ENCODE measurements around the gene RBM39.
"Not testable (repeated sequence)": the region's sequence is repeated elsewhere in the genome, so short reads cannot be mapped to it uniquely, and the experiment has no call there.

Gene RBM39

DNA sequence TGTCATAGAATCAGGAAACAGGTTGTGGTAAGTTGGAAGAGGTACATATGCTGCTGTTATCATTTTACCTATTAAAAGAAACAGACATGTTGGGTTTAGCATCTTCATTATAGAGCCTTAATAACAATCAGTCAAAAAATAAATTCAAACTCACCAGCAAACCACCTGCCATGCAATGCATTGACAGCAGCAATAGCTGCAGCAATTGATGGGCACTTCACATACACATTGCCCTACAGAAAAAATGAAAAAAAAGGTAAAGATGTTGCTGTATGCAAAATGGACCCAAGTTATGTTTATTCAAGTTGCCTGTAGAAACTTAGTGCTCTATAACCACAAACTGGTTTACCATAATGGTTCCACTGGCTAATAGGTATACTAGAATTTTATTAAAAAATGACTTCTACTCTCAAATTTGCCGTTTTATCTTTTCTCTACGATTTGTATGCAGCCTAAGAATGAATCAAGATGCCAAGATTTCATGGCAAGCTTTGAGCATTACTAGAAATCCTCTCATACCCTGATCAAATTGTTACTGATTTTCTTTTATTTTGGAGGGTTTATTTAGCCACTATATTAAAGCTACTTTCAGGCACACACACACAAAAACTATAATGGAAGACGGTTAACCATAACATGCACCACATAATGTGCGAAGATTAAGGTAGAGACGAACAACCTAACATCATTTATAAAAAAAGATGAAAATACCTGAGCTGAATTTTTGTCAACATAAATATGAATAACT is 37.4 kb downstream of the RBM39 start:
- DNase-seq: no peak

DNA sequence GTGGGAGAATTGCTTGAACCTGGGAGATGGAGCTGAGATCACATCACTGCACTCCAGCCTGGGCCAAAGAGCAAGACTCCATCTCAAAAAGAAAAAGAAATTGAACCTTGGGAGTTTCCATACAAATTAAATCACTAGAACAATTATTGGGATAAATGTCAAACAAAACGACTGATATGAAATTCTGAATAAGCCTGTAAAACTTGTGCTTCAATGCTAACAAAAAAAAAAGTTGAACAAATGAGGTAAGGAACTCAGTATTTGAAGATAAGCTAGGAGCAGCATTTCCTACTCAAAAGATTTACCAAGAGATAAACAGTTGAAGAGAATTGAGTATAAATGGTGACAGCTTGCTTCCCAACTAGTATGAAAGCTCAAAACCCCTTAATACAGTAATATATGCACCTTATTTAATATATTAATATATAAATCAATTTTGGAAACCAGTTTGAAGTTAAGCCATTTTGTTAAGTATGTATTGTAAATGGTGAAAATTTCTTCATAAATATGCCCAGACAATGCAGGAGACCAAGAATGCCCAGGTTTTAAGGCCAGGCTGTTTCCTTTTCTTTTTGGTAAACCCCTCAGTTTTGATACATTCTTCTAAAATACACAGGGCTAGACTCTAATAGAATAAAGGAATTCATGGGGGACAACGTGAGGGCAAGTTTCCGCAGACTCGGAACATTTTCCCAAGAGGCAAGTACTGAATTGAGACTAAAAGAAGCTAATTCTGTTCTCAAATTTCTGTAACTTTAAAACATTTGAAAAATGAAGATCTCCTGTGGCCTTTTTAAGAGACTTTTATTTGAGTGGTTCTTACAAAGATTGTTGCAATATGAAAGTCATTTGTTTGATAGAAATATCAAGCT is 39.0 kb downstream of the RBM39 start:
- no peak for DNase-seq

DNA sequence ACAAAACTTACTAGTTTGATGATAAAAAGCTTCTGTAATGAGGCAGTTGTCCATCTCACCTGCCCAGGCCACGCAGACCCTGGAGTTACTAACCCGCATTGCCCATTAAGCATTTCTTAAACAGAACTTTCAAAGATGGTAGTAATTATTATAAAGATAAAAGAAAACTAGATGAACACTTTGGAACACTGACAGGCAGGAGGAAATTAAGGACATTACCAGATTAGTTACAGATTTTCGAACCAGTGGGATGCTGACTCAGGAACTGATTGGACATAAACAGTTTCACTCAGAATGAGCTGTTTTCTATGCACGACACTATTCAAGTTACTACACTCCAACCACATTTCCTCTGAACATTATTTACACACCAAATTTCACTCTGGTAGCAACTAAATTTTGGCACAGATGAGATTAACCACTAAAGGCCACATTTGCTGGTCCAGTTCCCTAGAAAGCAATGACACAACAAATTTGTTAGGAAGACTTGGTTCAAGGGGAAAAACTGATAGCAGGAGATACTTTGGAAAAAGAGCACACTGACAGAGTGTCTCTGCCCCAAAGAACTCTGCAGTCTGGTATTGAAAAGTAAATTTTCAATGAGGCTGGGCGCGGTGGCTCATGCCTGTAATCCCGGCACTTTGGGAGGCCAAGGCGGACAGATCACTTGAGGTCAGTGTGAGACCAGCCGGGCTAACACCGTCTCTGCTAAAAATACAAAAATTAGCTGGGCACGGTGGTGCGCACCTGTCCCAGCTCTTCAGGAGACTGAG is 39.8 kb downstream of the RBM39 start:
- no peak for DNase-seq

DNA sequence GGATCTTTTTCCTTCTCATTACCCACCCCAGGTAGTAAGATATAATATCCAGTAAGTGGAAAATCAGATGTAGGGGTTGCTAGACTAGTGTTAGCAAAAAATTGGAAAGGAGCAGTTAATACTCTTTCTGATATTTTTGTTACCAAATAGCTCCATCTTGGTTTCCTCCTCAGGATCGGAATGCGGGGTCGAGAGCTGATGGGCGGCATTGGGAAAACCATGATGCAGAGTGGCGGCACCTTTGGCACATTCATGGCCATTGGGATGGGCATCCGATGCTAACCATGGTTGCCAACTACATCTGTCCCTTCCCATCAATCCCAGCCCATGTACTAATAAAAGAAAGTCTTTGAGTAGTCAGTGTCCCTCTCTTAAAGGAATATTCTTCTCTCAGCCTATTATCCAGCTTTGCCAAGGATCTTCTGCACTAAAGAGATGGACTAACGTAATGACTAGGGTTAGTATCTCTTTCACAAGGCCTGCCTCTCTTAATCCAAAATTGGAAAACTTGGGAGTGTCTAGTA is 41.4 kb downstream of the RBM39 start:
- DNase-seq: no peak

DNA sequence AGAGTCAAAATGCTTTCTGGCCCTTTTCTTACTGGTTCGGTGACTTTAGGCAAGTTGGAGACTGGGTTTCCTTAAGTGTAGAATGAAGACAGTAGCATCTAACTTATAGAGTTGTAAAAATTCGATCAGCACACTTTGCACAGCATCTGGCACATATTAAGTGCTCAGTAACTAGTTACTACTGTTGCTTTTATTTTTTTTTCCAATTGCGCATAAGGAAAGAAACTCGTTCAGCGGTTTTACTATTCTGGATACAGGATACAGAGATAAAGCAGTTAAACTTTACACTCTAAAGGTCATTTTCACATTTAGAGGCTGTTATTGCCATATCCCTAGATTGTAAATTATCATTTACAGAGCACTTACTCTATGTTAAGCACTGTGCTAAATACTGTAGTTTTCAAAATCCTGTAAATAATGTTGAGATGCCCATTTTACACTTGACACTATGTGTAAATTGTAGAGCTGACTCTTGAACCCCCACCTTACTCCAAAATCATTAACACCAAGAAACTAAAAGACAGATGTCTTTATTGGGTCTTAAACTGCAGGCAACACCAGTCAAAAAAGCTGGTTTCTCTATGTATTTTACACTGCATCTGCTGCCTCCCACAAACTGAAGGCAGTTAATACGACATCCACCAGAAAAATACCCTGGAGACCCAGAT is 42.0 kb downstream of the RBM39 start:
- no peak for DNase-seq

DNA sequence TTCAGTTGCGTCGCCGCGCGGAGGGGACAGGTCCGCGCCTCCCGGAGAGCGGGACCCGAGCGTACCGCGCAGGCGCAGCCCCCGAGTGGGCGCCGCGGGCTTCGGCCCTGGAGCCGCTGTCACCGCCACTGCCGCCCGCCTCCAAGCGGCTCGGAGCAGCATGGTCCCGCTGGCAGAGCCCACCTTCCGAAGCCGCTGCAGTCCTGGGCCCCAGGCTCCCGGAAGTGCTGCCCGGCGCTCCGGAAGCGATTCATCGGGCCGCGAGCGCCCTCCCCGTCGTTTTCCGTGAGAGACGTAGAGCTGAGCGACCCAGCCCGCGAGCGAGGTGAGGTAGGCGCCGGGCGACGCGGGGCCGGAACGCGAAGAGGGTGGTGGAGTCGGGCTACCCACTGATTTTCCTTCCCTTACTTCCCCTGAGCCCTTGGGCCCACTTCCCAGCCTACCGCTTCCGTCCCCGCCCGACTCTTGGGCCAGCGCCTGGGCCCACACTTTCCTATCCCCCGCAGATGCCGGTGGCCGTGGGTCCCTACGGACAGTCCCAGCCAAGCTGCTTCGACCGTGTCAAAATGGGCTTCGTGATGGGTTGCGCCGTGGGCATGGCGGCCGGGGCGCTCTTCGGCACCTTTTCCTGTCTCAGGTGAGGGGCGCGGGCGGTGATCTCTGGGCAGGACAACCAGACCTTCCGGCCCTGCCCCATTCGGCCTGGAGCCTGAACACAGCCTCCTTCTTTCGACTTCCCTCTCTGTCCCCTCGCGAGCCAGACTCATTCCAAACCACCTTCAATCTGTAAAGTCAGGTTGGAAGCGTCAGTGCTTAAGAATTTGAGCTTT is 42.7 kb downstream of the RBM39 start, which contains the start of the genes NFS1 and ROMO1:
NFS1 (minus strand) TSS at position 226 of the 830 bp plus-strand sequence; CDS start at position 162, 64 bp downstream.
ROMO1 (plus strand) TSS at position 279 of the 830 bp plus-strand sequence; CDS start at position 507, 228 bp downstream.
- DNase-seq: peak; percentile 89

DNA sequence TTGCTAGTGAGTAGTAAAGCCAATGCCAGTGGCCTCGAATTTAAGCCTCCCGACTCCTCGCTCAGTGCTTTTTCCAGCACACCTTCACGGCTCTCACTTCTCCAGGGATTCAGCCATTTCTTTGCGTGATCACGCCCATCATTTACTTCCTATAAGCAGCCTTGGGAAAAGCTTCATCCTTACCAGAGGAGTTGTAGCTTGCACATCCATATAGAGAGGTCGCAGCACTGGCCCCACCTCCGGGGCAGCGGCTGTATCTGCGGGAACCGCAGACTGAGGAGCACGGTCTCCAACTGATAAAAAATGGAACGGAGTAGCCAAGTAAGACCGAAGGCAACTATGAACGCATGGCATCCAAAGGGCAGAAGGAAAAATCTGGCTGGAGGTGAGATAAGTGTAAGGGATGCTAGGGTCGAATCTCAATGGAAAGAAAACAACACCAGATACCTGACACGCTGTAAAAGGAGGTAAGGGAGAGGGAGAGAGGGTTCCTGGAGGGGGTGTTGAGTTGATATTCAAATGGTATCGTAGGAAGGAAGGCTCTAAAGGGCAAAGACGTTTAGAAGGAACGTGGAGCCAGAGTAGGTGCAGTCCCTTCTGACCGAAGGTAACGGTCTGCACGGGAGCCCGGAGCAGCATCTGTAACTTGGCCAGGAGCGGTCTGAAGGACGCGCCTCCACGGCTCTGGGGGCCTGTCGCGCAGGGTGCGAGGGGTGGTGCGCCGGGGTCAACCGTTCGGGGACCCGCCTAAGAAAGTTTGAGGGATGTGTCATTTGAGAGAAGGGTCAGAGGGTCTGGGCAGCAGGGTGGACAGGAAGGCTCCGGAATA is 43.5 kb downstream of the RBM39 start:
- DNase-seq: no peak

GRCh38 chr20:35697696-35698297 is 44.3 kb downstream of the RBM39 start:
- DNase-seq: no peak

DNA sequence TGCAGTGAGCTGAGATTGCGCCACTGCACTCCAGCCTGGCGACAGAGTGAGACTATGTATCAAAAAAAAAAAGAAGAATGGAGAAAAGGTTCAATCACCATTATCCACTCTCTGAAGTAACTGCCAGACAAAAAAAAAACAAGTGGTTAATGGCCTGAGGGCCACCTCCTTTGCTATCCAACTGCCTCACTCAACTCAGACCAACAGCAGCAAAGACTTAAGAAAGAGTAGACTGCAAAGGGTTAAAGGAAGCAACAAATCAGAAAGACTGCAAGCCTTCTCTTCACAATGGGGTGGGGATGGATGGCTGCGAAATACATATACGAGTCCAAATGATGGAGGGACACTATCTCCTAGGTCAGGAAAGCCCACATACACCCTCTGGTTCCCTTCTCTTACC is 46.1 kb downstream of the RBM39 start:
- no peak for DNase-seq

GRCh38 chr20:35695245-35695749 is 46.8 kb downstream of the RBM39 start:
- DNase-seq: no peak

DNA sequence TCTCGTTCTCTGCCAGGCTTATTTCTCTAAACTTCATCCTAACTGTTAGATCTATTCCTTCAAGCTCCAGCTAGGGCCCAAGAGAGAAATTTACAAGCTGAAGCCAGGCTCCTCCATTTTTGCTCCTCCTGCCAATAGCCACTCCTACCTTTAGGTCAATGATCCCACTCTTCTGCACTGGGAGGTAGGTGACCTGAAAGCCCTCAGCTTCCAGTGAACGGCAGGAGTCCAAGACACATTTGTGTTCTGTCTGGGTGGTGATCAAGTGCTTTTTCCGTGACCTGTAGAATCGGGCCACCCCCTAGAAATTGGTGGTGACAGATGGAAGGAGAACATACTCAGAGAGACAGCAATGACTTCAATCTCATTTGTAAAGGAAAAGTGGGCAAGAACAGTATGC is 51.8 kb downstream of the RBM39 start:
- DNase-seq: no peak

DNA sequence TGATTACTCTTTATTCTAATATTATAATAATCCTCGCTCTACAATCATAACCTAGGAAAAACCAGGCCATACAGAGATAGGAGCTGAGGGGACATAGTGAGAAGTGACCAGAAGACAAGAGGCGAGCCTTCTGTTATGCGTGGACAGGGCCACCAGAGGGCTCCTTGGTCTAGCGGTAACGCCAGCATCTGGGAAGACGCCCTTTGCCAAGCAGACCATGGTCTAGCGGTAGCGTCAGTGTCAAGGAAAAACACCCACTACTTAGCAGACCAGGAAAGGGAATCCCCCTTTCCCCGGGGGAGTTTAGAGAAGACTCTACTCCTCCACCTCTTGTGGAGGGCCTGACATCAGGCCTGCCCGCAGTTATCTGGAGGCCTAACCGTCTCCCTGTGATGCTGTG is 55.2 kb downstream of the RBM39 start:
- not testable (repeated sequence) for DNase-seq

DNA sequence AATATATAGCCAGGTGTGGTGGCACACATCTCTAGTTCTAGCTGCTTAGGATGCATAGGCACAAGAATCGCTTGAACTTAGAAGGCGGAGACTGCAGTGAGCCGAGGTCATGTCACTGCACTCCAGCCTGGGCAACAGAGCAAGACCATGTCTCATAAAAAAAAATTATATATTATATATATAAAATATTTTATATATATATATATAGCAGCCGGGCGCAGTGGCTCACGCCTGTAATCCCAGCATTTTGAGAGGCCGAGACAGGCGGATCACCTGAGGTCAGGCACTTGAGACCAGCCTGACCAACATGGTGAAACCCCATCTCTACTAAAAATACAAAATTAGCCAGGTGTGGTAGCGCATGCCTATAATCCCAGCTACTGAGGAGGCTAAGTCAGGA is 56.7 kb downstream of the RBM39 start:
- DNase-seq: not testable (repeated sequence)

GRCh38 chr20:35681960-35682359 is 60.1 kb downstream of the RBM39 start:
- no peak for DNase-seq

DNA sequence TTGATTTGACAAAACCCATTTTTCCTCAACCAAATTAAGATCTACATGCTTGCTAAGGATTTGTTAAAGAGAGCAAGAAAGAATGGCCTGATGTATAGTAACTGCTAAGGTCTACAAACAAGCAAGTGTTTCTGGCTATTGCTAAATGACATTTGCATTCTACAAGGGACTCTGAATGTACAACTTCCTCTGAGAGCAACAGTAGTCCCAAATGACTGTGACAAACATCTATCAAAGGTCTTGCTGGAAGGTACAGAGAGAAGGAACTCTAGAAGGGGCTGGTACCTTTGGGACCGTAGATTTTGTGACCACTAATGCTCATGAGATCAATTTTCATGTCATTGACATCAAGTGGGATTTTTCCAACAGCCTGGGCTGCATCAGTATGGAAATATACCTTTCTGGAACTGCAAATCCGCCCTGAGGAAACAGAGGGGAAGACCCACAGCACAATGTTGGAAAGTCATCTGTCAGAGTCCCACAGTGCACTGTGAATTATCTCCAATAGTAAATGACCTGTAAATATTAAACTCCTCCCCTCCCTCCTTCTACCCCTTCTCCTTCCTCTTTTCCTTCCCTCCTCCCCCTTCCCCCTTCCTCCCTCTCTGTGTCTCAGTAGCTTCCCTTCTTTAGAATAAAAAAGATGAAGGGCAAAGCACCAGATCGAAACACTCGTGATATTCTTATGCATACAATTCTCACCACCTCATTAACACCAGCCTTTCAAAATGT is 61.4 kb downstream of the RBM39 start:
- no peak for DNase-seq

DNA sequence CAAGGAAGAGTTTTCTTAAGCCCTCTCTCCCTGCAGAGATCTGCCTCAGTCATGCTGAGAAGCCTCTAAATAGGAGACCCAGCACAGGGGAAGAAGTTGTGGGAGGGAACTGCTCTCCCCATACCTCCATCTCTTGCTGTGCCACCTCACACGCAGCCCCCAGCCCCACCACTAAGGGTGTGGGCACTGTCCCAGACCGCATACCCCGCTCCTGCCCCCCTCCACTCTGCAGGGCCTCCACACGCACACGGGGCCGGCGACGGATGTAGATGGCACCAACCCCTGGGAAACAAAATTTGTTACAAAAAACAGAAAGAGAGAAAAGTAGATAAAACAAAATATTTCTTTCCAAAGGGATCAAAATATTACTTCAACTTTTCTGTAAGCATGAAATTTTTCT is 67.1 kb downstream of the RBM39 start:
- no peak for DNase-seq

DNA sequence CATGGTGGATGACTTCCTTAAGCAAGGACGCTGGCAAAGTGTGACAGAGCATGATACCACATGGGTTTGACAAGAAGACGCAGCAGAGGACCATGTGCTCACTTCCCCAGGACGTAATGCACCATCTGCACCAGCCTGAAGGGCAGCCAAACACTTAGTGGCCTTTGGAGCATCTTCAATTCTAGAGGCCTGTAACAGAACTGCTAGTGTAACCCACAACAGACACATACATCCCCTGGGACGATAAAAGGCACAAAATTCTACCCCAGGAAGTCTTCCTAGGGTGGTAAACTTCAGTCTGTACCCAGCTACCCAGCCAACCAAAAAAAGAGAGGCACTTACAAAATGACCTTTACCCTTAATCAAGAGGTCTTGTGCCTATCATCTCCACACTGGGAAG is 68.2 kb downstream of the RBM39 start:
- DNase-seq: no peak

DNA sequence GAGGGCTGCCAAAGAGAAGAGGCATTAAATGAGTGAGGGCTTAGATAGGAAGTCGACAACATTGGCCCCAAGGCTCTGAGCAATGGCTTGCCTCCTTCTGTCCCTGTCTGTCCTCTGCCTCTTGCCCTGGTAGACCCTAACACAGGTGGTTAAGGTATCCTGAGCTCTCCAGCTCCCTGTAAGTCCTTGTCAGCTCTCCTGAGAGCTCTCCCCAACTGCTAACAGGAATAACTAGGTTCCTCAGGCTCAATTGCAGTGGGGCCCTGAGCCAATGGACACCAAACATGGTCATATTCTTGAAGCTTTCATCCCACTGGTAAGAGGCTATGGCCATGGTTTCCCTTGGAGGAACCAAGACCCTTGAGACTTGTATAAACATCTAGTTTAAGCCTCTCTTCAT is 72.4 kb downstream of the RBM39 start:
- no peak for DNase-seq

DNA sequence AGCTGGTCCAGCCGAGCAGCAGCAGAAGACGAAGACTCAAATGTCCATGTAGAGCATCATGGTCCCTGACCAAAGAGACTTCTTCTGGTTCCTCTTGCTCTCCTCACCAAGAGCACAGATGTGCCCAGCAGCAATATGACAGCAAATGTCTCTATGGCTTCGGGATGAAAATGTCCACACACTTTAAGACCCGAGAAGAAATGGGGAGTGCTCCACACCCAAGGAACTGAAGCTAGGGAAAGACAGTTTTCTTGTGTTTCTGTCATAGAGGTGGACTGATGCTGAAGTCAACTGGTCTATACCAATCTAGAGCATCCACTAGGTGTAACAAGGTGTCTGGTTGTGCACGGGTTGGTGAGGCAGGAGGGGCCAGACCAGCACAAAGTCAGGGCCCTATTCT is 72.8 kb downstream of the RBM39 start:
- no peak for DNase-seq

Measured in CD4-positive, alpha-beta T cell treated with Interleukin-21 for 1 hour (primary cell).